SK-N-SH (cell line): Measurements from ENCODE around the gene METAP1. TPM values are rescaled to one million over a fixed set of nuclear protein-coding genes. Genes with fewer than 3 reads are reported as not detected.

Experiments
- CTCF ChIA-PET: fragments of 300-600, 350-600 bp; formaldehyde crosslinking; extraction: SDS; loops from one replicate; lab custom pipeline; 2021; lab: Yijun Ruan, JAX
- POLR2A ChIA-PET: fragments of 350-600 bp; sonication (Branson Sonifier 250); formaldehyde crosslinking; extraction: SDS; loops from one replicate; lab custom pipeline; 2020; ENCODE audit warnings: antibody characterized with exemption, inconsistent platforms; lab: Yijun Ruan, JAX
- DNase-seq: peaks from one replicate; pipeline ENCODE4 v3.0.0; 2012
- H2AFZ ChIP-seq: fragments of 200-600 bp; sonication (generic); 2 replicates; pipeline ENCODE4 v1.8.1; 2016; ENCODE audit warnings: antibody characterized with exemption, mild to moderate bottlenecking, low read depth
- H3F3A ChIP-seq: fragments of 200-600 bp; sonication (generic); replicated peaks from 2 replicates; pipeline ENCODE3; 2016; ENCODE audit warnings: antibody characterized with exemption, mild to moderate bottlenecking; ENCODE audit not compliant: insufficient read depth
- H3K27ac ChIP-seq, 2 experiments: fragments of 200-500 bp in 1 of 2; fragments of 200-600 bp in 1 of 2; sonication (Bioruptor generic) in 1 of 2; sonication (generic), shearing (Covaris generic) in 1 of 2; 2 replicates each; pipeline versions ENCODE4 v1.5.1 to v1.6.1; 2014 to 2016; ENCODE audit warnings: low read depth in 2 of 2, inconsistent platforms in 1 of 2, low read length in 1 of 2, mild to moderate bottlenecking in 1 of 2, mixed read lengths in 1 of 2
- H3K27me3 ChIP-seq: fragments of 200-600 bp; sonication (generic), shearing (Covaris generic); 2 replicates; pipeline ENCODE4 v1.6.1; 2016; ENCODE audit warnings: mixed run types; ENCODE audit not compliant: insufficient read depth
- H3K36me3 ChIP-seq, 2 experiments: fragments of 200-500 bp in 1 of 2; fragments of 200-600 bp in 1 of 2; sonication (Bioruptor generic) in 1 of 2; sonication (generic) in 1 of 2; replicated peaks in 1 of 2; 2 replicates each; pipeline versions ENCODE3 to v1.5.1; 2014 to 2016; ENCODE audit warnings: low read length in 1 of 2, mild to moderate bottlenecking in 1 of 2; ENCODE audit not compliant: insufficient read depth in 2 of 2, control insufficient read depth in 1 of 2
- H3K4me1 ChIP-seq, 2 experiments: fragments of 200-500 bp in 1 of 2; fragments of 200-600 bp in 1 of 2; sonication (Bioruptor generic) in 1 of 2; sonication (generic), shearing (Covaris generic) in 1 of 2; 2 replicates each; pipeline versions ENCODE4 v1.5.1 to v1.6.1; 2014 to 2016; ENCODE audit warnings: low read depth in 1 of 2, low read length in 1 of 2, mixed run types in 1 of 2; ENCODE audit not compliant: insufficient read depth in 2 of 2, control insufficient read depth in 1 of 2
- H3K4me2 ChIP-seq: fragments of 200-600 bp; sonication (generic), shearing (Covaris generic); 2 replicates; pipeline ENCODE4 v1.6.1; 2017; ENCODE audit warnings: mixed run types
- H3K4me3 ChIP-seq, 2 experiments: fragments of 200-500 bp in 1 of 2; fragments of 200-600 bp in 1 of 2; sonication (Bioruptor generic) in 1 of 2; sonication (generic), shearing (Covaris generic) in 1 of 2; 2 replicates each; pipeline versions ENCODE4 v1.5.1 to v1.8.1; 2014 to 2016; ENCODE audit warnings: low read depth in 2 of 2, inconsistent platforms in 1 of 2, low read length in 1 of 2, mild to moderate bottlenecking in 1 of 2, mixed read lengths in 1 of 2, moderate library complexity in 1 of 2
- H3K79me2 ChIP-seq: fragments of 200-600 bp; sonication (generic); 2 replicates; pipeline ENCODE4 v1.8.1; 2017; ENCODE audit warnings: mild to moderate bottlenecking; ENCODE audit not compliant: insufficient read depth
- H3K9ac ChIP-seq: fragments of 200-600 bp; sonication (generic); 2 replicates; pipeline ENCODE4 v1.6.1; 2017; ENCODE audit warnings: mixed run types
- H3K9me2 ChIP-seq: fragments of 200-600 bp; sonication (generic); 2 replicates; pipeline ENCODE4 v1.6.1; 2017; ENCODE audit warnings: mixed run types
- H3K9me3 ChIP-seq: fragments of 200-600 bp; sonication (generic); 2 replicates; pipeline ENCODE4 v1.6.1; 2017; ENCODE audit warnings: mixed run types, mild to moderate bottlenecking, moderate library complexity
- H4K20me1 ChIP-seq: fragments of 200-600 bp; sonication (generic); 2 replicates; pipeline ENCODE4 v1.6.1; 2017; ENCODE audit warnings: mild to moderate bottlenecking, mixed run types; ENCODE audit not compliant: insufficient read depth
- CHD2 ChIP-seq: fragments of 150-350 bp; IDR thresholded peaks from 2 replicates; pipeline ENCODE4 v1.6.1; 2018; ENCODE audit warnings: low read length; ENCODE audit not compliant: partially characterized antibody
- ELF1 ChIP-seq: IDR thresholded peaks from 2 replicates; pipeline ENCODE4 v1.4.0; 2012
- EZH2phosphoT487 ChIP-seq: fragments of 200-600 bp; sonication (generic); IDR thresholded peaks from 2 replicates; pipeline ENCODE4 v1.6.1; 2017; ENCODE audit warnings: low read depth, mixed run types, mild to moderate bottlenecking, antibody characterized with exemption, moderate library complexity, borderline replicate concordance
- FOXJ3 ChIP-seq: sonication (generic); formaldehyde crosslinking; IDR thresholded peaks from 2 replicates; pipeline ENCODE4 v1.5.1; 2020; ENCODE audit warnings: mild to moderate bottlenecking, missing genetic modification reagents
- GATA2 ChIP-seq: sonication (generic); formaldehyde crosslinking; IDR thresholded peaks from 2 replicates; pipeline ENCODE4 v1.5.0; 2020; ENCODE audit warnings: mild to moderate bottlenecking, missing genetic modification reagents
- JUND ChIP-seq: IDR thresholded peaks from 2 replicates; pipeline ENCODE4 v1.4.0; 2012
- MEF2A ChIP-seq: IDR thresholded peaks from 2 replicates; pipeline ENCODE4 v1.4.0; 2012; ENCODE audit warnings: low read depth, borderline replicate concordance
- NFIC ChIP-seq: IDR thresholded peaks from 2 replicates; pipeline ENCODE4 v1.4.0; 2012; ENCODE audit warnings: borderline replicate concordance
- POLR2AphosphoS5 ChIP-seq: IDR thresholded peaks from 2 replicates; pipeline ENCODE4 v1.6.1; 2012; ENCODE audit warnings: low read depth, low read length
- RCOR1 ChIP-seq: fragments of 150-350 bp; IDR thresholded peaks from 2 replicates; pipeline ENCODE4 v1.6.1; 2017; ENCODE audit warnings: antibody characterized with exemption, low read length
- RFX5 ChIP-seq: IDR thresholded peaks from 2 replicates; pipeline ENCODE4 v1.6.1; 2012; ENCODE audit warnings: mild to moderate bottlenecking, improper control_type of control experiment, low read length
- RXRA ChIP-seq: IDR thresholded peaks from 2 replicates; pipeline ENCODE4 v1.4.0; 2012; ENCODE audit warnings: low read depth, mild to moderate bottlenecking, borderline replicate concordance
- SMC3 ChIP-seq: IDR thresholded peaks from 2 replicates; pipeline ENCODE4 v1.6.1; 2012; ENCODE audit warnings: low read depth, low read length, improper control_type of control experiment
- TCF12 ChIP-seq: IDR thresholded peaks from 2 replicates; pipeline ENCODE4 v1.4.0; 2012
- WGBS: methylation state at CpG from one replicate; pipeline ENCODE4 v1.1.6; 2017; ENCODE audit warnings: low lambda C conversion rate; 5-methylcytosine and 5-hydroxymethylcytosine counted together
- polyA plus RNA-seq, 3 experiments: library from polyadenylated mRNA; depleted of rRNA; stranded (reverse); fragments of >200 nt; gene quantifications; 2 replicates each; pipeline ENCODE4 v1.2.3, GENCODE V29; 2012
- TF ChIP-seq, protein P1 (sequence below): IDR thresholded peaks from 2 replicates; pipeline ENCODE4 v1.4.0; 2012; ENCODE audit warnings: low read depth
- TF ChIP-seq, protein P2 (sequence below): fragments of 150-350 bp; IDR thresholded peaks from 2 replicates; pipeline ENCODE4 v1.6.1; 2016; ENCODE audit warnings: mild to moderate bottlenecking, low read depth, low read length
- TF ChIP-seq, protein P3 (sequence below): IDR thresholded peaks from 2 replicates; pipeline ENCODE4 v1.4.0; 2012; ENCODE audit warnings: low read depth, borderline replicate concordance
- TF ChIP-seq, protein P4 (sequence below): IDR thresholded peaks from 2 replicates; pipeline ENCODE4; 2012

The METAP1 gene
- polyA plus RNA-seq, 1 of the 3 experiments (the other 2 are of a cell fraction): 41.0 TPM

DNA sequence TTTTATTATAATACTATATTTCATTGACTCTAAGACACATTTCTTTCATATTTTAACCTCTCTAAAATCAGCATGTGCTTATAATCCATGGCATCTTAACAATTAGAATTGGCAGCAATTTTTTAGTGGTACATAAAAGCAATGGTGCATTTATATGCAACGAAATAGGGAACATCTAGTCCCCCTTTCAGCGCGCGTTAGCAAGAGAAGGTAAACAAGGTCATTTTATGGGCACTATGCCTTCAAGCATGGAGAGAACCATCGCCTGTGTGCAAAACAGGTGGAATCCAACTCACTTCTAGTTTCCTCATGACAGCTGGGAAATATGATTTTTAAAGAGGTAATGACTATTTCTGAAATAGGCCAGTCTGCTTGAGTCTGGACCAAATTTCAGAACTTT lies 86.7 kb downstream of the METAP1 start:
- no peak overlapping the region for H3K4me2 ChIP-seq
- H4K20me1 ChIP-seq: peaks cover 13% of the 10 kb centered on the region
- no peaks in the 10 kb centered on the region for H3K27me3 ChIP-seq
- H3K4me3 ChIP-seq: no peak overlapping the region
- peaks cover 78 to 82% of the 10 kb centered on the region in 2 experiments for H3K36me3 ChIP-seq
- no peak overlapping the region for H2AFZ ChIP-seq
- H3K9me2 ChIP-seq: no peaks in the 10 kb centered on the region
- TF ChIP-seq MEF2A: no peak
- no peak for TF ChIP-seq ELF1
- TF ChIP-seq, protein P1, sequence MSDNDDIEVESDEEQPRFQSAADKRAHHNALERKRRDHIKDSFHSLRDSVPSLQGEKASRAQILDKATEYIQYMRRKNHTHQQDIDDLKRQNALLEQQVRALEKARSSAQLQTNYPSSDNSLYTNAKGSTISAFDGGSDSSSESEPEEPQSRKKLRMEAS: no peak
- no peak for TF ChIP-seq FOXJ3 (CRISPR knock-in tag)
- no peak for TF ChIP-seq POLR2AphosphoS5
- TF ChIP-seq, protein P2, sequence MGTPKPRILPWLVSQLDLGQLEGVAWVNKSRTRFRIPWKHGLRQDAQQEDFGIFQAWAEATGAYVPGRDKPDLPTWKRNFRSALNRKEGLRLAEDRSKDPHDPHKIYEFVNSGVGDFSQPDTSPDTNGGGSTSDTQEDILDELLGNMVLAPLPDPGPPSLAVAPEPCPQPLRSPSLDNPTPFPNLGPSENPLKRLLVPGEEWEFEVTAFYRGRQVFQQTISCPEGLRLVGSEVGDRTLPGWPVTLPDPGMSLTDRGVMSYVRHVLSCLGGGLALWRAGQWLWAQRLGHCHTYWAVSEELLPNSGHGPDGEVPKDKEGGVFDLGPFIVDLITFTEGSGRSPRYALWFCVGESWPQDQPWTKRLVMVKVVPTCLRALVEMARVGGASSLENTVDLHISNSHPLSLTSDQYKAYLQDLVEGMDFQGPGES: no peak
- DNase-seq: no peak
- 91% methylated on average over 5 of the region's 5 CpGs for WGBS
- H3K4me1 ChIP-seq: no peaks in the 10 kb centered on the region; a peak in 1 of 4 replicates
- H3F3A ChIP-seq: peaks cover 6% of the 10 kb centered on the region
- ChIA-PET POLR2A (no interaction called here), CTCF (interaction anchor here (1.0 kb wide), 1 partner anchor 57 kb away, joined by 3 read pairs; no protein-coding TSS in a partner anchor)
- no peak overlapping the region for H3K27ac ChIP-seq
- H3K79me2 ChIP-seq: peaks cover 86% of the 10 kb centered on the region
- H3K9ac ChIP-seq: no peak overlapping the region
- no peaks in the 10 kb centered on the region for H3K9me3 ChIP-seq

DNA sequence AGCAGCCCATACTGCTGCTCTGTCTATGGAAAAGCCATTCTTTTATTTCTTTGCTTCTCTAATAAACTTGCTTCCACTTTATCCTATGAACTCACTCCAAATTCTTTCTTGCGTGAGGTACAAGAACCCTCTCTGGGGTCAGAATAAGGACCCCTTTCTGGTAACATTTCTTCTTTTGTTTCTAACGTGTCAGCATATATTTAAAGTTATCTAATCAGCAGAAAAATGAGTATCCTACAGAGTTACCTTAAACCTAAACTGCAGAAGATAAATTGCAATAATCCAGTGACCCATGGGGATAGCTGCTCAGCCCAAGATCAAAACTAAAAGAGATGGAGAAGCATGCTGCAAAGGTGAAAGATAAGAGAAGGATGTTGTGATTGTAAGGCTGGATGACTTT lies 89.1 kb downstream of the METAP1 start:
- no peak overlapping the region for H3K4me3 ChIP-seq

DNA sequence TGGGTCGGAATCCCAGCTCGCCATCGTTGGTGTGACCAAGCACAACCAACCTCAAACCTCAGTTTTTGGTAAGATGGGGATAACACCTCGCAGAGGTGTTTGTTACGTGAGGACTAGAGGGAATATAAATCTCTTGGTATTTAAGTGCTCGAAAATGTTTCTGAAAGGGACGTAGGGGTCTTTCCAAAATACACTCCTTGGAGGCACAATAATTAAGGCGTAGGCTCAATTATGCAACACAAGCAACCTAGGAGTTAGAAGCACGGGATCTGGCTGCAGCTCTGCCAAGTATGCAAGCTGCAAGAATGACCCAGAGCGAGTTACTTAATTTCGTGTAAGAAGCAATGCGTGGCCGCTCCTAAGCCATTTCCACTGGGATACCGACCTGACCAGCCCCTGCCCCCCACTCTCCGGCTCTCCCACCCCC lies 92.5 kb downstream of the METAP1 start:
- Histone ChIP-seq H3K9ac (peak overlapping the region; percentile 88), H3K4me3 (peak overlapping the region; percentile 68 to 83), H3K27ac (peak overlapping the region; percentile 77 to 94), H3K4me1 (peaks cover 0 to 3% of the 10 kb centered on the region in 2 experiments; a peak in 2 of 4 replicates), H3K4me2 (peak overlapping the region; percentile 81), H3K79me2 (peaks cover 68% of the 10 kb centered on the region), H4K20me1 (peaks cover 10% of the 10 kb centered on the region), H3K36me3 (peaks cover 24 to 25% of the 10 kb centered on the region in 2 experiments), H3K27me3 (no peaks in the 10 kb centered on the region), H3K9me3 (no peaks in the 10 kb centered on the region), H3F3A (peaks cover 5% of the 10 kb centered on the region), H2AFZ (0 out of 2 replicates have a peak overlapping the region, but pooled peaks have one; percentile 32), H3K9me2 (no peaks in the 10 kb centered on the region)
- ChIA-PET POLR2A (interaction anchor here (0.7 to 1.8 kb wide), 4 partner anchors 93 to 945 kb away, joined by 3 to 11 read pairs (median 5); partner anchors contain the start of genes EIF4E, METAP1, STPG2 and TRMT10A), CTCF (interaction anchor here (0.8 to 3.4 kb wide), 6 partner anchors 16 to 620 kb away, joined by 3 to 11 read pairs (median 5); partner anchors contain the start of gene METAP1)
- DNase-seq: peak; percentile 39
- WGBS: 0% methylated on average over 7 of the region's 15 CpGs
- no peak for TF ChIP-seq CHD2
- TF ChIP-seq, protein P3, sequence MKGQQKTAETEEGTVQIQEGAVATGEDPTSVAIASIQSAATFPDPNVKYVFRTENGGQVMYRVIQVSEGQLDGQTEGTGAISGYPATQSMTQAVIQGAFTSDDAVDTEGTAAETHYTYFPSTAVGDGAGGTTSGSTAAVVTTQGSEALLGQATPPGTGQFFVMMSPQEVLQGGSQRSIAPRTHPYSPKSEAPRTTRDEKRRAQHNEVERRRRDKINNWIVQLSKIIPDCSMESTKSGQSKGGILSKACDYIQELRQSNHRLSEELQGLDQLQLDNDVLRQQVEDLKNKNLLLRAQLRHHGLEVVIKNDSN: no peak
- TF ChIP-seq SMC3: no peak
- TF ChIP-seq, protein P1: no peak
- no peak for TF ChIP-seq MEF2A
- TF ChIP-seq GATA2 (CRISPR knock-in tag): no peak
- TF ChIP-seq, protein P4, sequence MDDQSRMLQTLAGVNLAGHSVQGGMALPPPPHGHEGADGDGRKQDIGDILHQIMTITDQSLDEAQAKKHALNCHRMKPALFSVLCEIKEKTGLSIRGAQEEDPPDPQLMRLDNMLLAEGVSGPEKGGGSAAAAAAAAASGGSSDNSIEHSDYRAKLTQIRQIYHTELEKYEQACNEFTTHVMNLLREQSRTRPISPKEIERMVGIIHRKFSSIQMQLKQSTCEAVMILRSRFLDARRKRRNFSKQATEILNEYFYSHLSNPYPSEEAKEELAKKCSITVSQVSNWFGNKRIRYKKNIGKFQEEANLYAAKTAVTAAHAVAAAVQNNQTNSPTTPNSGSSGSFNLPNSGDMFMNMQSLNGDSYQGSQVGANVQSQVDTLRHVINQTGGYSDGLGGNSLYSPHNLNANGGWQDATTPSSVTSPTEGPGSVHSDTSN: no peak
- TF ChIP-seq JUND: no peak
- no peak for TF ChIP-seq NFIC
- no peak for TF ChIP-seq EZH2phosphoT487
- TF ChIP-seq TCF12: no peak
- no peak for TF ChIP-seq RXRA
- TF ChIP-seq RFX5: no peak
- TF ChIP-seq, protein P2: no peak

More for the DNA sequence above, 89.1 kb downstream of the METAP1 start:
- Histone ChIP-seq H4K20me1 (peaks cover 13% of the 10 kb centered on the region), H2AFZ (no peak overlapping the region), H3K9me2 (no peaks in the 10 kb centered on the region), H3K27ac (no peak overlapping the region), H3K4me1 (no peaks in the 10 kb centered on the region; a peak in 2 of 4 replicates), H3K36me3 (peaks cover 55 to 60% of the 10 kb centered on the region in 2 experiments), H3K9ac (no peak overlapping the region), H3K79me2 (peaks cover 88% of the 10 kb centered on the region), H3K4me2 (no peak overlapping the region), H3K27me3 (no peaks in the 10 kb centered on the region), H3F3A (peaks cover 6% of the 10 kb centered on the region), H3K9me3 (no peaks in the 10 kb centered on the region)
- WGBS: 94% methylated on average over 2 of the region's 2 CpGs
- CTCF ChIA-PET: interaction anchor here (3.4 kb wide), 1 partner anchor 29 kb away, joined by 8 read pairs; no protein-coding TSS in a partner anchor
- no peak for DNase-seq
- TF ChIP-seq RCOR1: no peak
- POLR2A ChIA-PET: no interaction called here
